Measurements from ENCODE around the gene EPHB6.

EPHB6 gene

DNA sequence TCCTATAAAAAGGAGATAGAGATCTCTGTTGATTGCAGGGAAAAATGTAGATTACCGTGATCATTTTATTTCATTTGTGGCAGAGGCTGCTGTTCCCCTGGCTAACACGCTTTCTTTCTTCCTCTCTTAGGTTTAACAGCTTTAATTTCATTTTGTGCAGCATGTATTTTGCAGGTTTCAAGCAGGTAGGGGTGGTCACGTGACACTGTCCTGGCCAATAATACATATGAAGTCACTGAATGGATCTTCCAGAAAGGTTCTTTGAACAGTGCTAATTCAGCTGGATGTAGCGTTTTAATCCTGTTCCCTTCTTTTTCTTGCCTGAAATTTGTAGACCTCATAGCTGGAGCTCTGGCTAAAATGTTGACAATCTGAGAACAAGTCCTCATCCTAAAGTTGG, 3.6 kb upstream of the EPHB6 start:
- TF ChIP-seq, protein P1, sequence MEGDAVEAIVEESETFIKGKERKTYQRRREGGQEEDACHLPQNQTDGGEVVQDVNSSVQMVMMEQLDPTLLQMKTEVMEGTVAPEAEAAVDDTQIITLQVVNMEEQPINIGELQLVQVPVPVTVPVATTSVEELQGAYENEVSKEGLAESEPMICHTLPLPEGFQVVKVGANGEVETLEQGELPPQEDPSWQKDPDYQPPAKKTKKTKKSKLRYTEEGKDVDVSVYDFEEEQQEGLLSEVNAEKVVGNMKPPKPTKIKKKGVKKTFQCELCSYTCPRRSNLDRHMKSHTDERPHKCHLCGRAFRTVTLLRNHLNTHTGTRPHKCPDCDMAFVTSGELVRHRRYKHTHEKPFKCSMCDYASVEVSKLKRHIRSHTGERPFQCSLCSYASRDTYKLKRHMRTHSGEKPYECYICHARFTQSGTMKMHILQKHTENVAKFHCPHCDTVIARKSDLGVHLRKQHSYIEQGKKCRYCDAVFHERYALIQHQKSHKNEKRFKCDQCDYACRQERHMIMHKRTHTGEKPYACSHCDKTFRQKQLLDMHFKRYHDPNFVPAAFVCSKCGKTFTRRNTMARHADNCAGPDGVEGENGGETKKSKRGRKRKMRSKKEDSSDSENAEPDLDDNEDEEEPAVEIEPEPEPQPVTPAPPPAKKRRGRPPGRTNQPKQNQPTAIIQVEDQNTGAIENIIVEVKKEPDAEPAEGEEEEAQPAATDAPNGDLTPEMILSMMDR (IDR thresholded peaks at IDR 0.05; ENCODE audit: insufficient read depth, low read depth, low read length, missing control alignments), result no peak
- no peak overlapping the region for H3K4me3 ChIP-seq (ENCODE audit: low read length)
- DNase-seq (ENCODE audit: low read depth), result no peak

DNA sequence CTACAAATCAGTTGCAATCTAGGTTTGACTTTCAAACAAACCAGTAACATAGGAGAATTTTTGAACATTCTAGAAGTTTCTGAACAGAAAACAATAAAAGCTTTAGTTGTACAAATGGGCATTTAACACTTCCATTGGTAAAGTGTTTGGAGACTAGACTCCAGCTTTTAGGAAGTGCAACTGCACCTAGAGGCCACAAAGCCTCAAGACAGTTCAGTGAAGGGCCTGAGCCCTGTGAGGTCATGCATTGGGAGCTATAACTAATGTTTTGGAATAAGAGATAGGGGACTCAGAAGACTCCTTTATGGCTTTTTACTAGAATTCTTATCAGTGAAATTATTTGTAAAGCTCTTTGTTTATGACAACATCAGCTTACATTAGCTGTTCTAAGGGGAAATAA, 3.0 kb upstream of the EPHB6 start:
- TF ChIP-seq, protein P1 (IDR thresholded peaks at IDR 0.05; ENCODE audit: insufficient read depth, low read depth, low read length, missing control alignments), result no peak
- H3K4me3 ChIP-seq (ENCODE audit: low read length), result no peak overlapping the region
- no peak for DNase-seq (ENCODE audit: low read depth)

DNA sequence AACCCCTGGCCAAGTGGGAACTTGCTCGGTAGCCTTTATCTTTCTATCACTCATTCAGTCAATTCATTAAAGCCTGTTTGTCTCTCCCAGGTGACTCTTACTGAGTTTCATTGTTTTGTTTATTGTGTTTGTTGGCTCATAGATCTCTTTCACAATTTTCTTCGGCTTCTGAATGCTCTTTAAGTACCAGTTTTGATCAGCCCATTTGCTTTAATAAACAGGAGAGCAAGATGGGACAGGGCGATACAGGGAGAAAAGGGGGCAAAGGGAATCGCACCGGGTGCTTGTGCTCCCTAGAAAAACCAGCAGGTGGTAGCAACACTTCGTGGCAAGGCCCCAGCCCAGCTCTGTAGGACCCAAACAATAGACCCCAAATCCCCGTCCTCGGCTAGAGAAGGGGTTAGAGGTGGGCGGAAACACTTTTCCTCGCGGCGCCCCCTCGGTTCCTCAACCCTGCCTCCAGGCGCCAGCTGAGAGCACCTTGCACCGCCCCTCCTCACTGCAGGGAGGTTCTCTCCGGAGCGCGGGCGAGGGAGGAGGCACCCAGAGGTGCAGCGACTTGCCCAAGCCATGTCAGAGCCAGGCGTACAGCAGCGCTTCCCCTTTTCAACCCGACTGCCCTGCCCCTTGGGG, 1.0 kb upstream of the EPHB6 start:
- TF ChIP-seq, protein P1 (IDR thresholded peaks at IDR 0.05; ENCODE audit: insufficient read depth, low read depth, low read length, missing control alignments), result peak; percentile 80
- peak overlapping the region; percentile 73 for H3K4me3 ChIP-seq (ENCODE audit: low read length)
- DNase-seq (ENCODE audit: low read depth), result peak; percentile 66

DNA sequence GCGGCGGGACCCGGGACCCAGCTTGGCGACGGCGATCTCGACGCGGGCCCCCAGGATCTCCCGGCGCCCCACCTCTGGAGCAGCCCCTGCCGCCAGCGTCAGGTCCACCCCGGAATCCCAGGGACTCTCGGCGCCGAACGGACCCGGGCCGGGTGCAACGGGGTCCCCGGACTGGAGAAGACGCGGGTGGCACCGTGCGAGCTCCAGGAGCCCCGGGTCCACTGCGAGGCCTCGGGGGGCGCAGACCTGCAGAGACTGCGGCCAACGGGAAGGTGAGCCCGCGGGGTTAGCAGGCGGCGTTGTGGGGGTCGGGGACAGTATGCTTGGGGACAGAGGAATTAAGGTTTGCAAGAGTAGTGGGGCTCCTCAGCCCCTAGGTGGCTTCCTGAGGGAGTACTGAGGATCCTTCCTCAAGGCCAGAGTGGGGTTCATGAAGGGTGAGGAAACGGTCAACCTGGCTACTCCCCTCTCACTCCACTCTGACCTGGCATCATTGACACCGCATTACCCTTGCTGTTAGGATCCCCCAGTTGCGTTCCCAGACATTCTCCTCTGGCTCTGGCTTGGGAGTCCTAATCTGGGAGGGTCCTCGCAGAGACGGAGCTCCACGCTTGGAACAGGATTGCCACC, 353 bp downstream of the EPHB6 start:
- peak overlapping the region; percentile 44 for H3K4me3 ChIP-seq (ENCODE audit: low read length)
- TF ChIP-seq, protein P1 (IDR thresholded peaks at IDR 0.05; ENCODE audit: insufficient read depth, low read depth, low read length, missing control alignments), result peak; percentile 4
- DNase-seq (ENCODE audit: low read depth), result no peak

DNA sequence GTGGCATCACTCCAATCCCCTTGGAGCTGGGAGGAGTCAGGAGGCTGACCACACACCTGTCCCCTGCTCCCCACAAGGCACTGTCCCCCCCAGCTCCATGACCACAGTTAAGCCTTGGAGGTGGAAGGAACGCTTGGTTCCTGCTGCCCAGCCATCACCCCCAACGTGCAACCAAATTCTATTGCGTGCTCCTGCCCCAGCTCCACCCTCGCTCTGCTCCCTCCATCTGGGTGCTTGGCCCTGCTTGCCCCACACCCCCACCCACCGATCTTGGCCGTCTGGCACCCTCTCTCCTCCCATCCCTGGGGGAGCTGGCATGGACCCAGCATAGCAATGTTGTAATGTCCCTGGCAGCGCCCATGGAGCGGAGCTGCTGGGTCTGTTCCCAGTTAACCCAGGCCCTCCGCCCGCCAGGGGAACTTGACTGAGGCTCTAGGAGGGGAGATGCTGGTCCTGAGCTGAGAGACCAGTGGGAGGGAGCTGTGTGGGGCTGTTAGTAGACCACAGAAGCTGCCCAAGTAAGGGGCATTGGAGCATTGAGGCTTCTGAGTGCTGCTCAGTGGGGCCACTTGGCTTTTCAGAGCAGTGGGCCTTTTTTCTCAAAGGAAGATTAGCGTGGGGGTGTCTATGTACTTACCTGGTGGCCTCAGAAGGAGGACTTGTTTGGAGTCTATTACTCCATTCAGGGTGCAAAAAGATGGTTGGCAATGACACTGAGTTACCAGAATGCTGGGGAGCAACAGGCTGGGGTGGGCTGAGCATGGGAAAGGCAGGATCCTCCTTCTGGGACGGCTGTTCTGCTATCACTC, 1.1 kb downstream of the EPHB6 start:
- H3K4me3 ChIP-seq (ENCODE audit: low read length), result peak overlapping the region; percentile 44
- peak; percentile 22 for DNase-seq (ENCODE audit: low read depth)
- TF ChIP-seq, protein P1 (IDR thresholded peaks at IDR 0.05; ENCODE audit: insufficient read depth, low read depth, low read length, missing control alignments), result no peak

DNA sequence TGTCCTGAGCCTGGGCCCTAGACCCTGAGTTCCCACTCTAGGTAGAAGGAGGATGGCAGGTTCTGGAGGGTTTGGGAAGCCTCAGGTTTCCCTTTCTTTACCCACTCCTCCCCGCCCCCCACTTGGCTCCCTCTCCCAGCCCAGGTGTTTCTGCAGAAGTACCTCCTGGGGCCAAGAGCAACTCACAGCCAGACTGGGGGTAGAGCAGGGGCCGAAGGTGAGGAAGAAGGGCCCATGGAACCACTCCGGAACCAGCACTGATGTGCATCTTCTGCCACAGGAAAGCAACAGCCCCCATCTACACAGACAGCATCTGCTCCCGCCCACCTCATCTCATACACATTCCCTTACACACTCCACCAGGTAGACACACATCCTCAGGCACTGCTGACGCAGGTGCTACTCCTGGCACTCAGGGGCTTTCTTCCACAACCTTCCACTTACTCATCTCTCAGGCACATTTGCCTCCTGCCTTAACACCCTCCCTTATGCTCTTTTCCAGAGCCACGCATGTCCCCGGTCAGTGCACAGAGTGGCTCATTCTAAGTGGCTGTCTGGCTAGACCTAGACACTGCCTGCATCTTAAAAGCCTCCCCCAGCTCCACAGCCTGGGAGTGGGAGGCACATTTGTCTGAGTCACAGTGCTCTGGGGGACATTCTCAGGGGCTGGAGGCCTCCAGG, 1.8 kb downstream of the EPHB6 start:
- H3K4me3 ChIP-seq (ENCODE audit: low read length), result no peak overlapping the region
- TF ChIP-seq, protein P1 (IDR thresholded peaks at IDR 0.05; ENCODE audit: insufficient read depth, low read depth, low read length, missing control alignments), result no peak

More for the DNA sequence above, 1.8 kb downstream of the EPHB6 start:
- no peak for DNase-seq (ENCODE audit: low read depth)

All from epithelial cell of esophagus (primary cell).